ENCODE data around the gene FKBP11.

DNA sequence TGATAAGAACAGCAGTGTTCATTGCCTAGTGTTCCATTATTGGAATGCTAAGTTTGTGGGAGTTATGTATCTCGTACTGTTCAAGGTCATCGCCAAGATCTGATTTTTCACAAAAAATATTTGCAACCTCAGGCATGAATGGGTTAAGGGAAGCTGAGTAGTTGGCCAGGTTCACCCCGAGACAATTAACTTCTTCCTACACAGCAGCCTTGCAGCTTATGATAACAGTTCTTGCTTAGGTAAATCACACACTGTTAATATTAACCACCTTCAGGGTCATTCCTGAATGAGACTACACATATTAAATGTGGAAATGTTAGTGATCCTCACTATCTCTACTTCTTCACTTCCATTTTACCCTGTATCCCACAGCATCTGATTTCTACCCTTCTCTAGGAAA lies 18.0 kb downstream of the FKBP11 start:
- TF ChIP-seq, protein P1, sequence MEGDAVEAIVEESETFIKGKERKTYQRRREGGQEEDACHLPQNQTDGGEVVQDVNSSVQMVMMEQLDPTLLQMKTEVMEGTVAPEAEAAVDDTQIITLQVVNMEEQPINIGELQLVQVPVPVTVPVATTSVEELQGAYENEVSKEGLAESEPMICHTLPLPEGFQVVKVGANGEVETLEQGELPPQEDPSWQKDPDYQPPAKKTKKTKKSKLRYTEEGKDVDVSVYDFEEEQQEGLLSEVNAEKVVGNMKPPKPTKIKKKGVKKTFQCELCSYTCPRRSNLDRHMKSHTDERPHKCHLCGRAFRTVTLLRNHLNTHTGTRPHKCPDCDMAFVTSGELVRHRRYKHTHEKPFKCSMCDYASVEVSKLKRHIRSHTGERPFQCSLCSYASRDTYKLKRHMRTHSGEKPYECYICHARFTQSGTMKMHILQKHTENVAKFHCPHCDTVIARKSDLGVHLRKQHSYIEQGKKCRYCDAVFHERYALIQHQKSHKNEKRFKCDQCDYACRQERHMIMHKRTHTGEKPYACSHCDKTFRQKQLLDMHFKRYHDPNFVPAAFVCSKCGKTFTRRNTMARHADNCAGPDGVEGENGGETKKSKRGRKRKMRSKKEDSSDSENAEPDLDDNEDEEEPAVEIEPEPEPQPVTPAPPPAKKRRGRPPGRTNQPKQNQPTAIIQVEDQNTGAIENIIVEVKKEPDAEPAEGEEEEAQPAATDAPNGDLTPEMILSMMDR (IDR thresholded peaks at IDR 0.05), result no peak
- no peak for TF ChIP-seq POLR2A (IDR thresholded peaks at IDR 0.05)
